IMR-90 (cell line): ENCODE data around the gene MTMR6. TPM values are rescaled to one million over a fixed set of nuclear protein-coding genes. Genes with fewer than 3 reads are reported as not detected.

Experiments
- ATAC-seq: fragments of 200-7000 bp; cut with Tn5 transposase; 2 replicates; pipeline ENCODE4 v1.9.1; 2020; ENCODE audit warnings: low read depth, mild to moderate bottlenecking, moderate library complexity
- BruUV-seq: library from RNA; stranded (reverse); fragments of 400-500 nt; replicated peaks from 2 replicates; lab custom pipeline; 2021; lab: Mats Ljungman, UMichigan
- CTCF ChIA-PET: fragments of 300-600 bp; formaldehyde crosslinking; extraction: SDS; loops from one replicate; lab custom pipeline; 2021; ENCODE audit warnings: antibody characterized with exemption; lab: Yijun Ruan, JAX
- POLR2A ChIA-PET: fragments of 300-600 bp; sonication (Branson Sonifier 250); formaldehyde crosslinking; loops from one replicate; lab custom pipeline; 2022; ENCODE audit warnings: antibody characterized with exemption; ENCODE audit not compliant: unreplicated experiment; lab: Charles Lee
- DNase-seq: peaks from one replicate; pipeline ENCODE4 v3.0.0; 2013
- H2AFZ ChIP-seq: replicated peaks from 2 replicates; pipeline ENCODE3; 2013; ENCODE audit warnings: low read length, mild to moderate bottlenecking; ENCODE audit not compliant: poor library complexity
- H2AK5ac ChIP-seq: 2 replicates; pipeline ENCODE4 v1.6.1; 2013; ENCODE audit warnings: low read depth, low read length, inconsistent platforms
- H2AK9ac ChIP-seq: replicated peaks from 2 replicates; pipeline ENCODE3; 2013; ENCODE audit warnings: mild to moderate bottlenecking, low read depth, low read length, moderate library complexity; ENCODE audit not compliant: poor library complexity
- H2BK120ac ChIP-seq: 2 replicates; pipeline ENCODE4 v1.6.1; 2013; ENCODE audit warnings: low read depth, low read length, inconsistent platforms
- H2BK15ac ChIP-seq: 3 replicates; pipeline ENCODE4 v1.6.1; 2013; ENCODE audit warnings: low read depth, low read length, inconsistent platforms
- H2BK20ac ChIP-seq: 2 replicates; pipeline ENCODE4 v1.6.1; 2013; ENCODE audit warnings: low read depth, mild to moderate bottlenecking, inconsistent platforms, low read length, moderate library complexity
- H2BK5ac ChIP-seq: 2 replicates; pipeline ENCODE4 v1.6.1; 2013; ENCODE audit warnings: mild to moderate bottlenecking, low read depth, low read length, inconsistent platforms; ENCODE audit not compliant: poor library complexity, severe bottlenecking
- H3K14ac ChIP-seq: replicated peaks from 2 replicates; pipeline ENCODE4 v1.6.1; 2013; ENCODE audit warnings: low read depth, low read length, inconsistent platforms
- H3K18ac ChIP-seq: 2 replicates; pipeline ENCODE4 v1.6.1; 2013; ENCODE audit warnings: low read depth, low read length, control low read depth
- H3K23ac ChIP-seq: 2 replicates; pipeline ENCODE4 v1.6.1; 2013; ENCODE audit warnings: low read depth, low read length, inconsistent platforms
- H3K27ac ChIP-seq: 2 replicates; pipeline ENCODE4 v1.5.1; 2013; ENCODE audit warnings: mild to moderate bottlenecking, control low read depth, low read length; ENCODE audit not compliant: insufficient read depth
- H3K27me3 ChIP-seq: 2 replicates; pipeline ENCODE4 v1.6.1; 2013; ENCODE audit warnings: low read length; ENCODE audit not compliant: control insufficient read depth, insufficient read depth
- H3K36me3 ChIP-seq: 2 replicates; pipeline ENCODE4 v1.6.1; 2013; ENCODE audit warnings: low read length, mixed read lengths; ENCODE audit not compliant: control insufficient read depth, insufficient read depth
- H3K4ac ChIP-seq: 2 replicates; pipeline ENCODE4 v1.6.1; 2013; ENCODE audit warnings: low read depth, low read length, inconsistent platforms
- H3K4me1 ChIP-seq: 2 replicates; pipeline ENCODE4 v1.6.1; 2013; ENCODE audit warnings: low read length, mixed read lengths; ENCODE audit not compliant: control insufficient read depth, insufficient read depth
- H3K4me2 ChIP-seq: 2 replicates; pipeline ENCODE4 v1.6.1; 2013; ENCODE audit warnings: low read depth, mild to moderate bottlenecking, control low read depth, low read length, moderate library complexity
- H3K4me3 ChIP-seq: 2 replicates; pipeline ENCODE4 v1.5.1; 2013; ENCODE audit warnings: low read depth, mild to moderate bottlenecking, control low read depth, low read length, moderate library complexity; ENCODE audit not compliant: insufficient read depth
- H3K56ac ChIP-seq: 2 replicates; pipeline ENCODE4 v1.6.1; 2013; ENCODE audit warnings: low read length, inconsistent platforms; ENCODE audit not compliant: insufficient read depth; ENCODE audit errors: extremely low read depth
- H3K79me1 ChIP-seq, 2 experiments: 2 replicates each; pipeline ENCODE4 v1.6.1; 2013; ENCODE audit warnings: low read length in 2 of 2, inconsistent platforms in 1 of 2, low read depth in 1 of 2
- H3K9ac ChIP-seq: 2 replicates; pipeline ENCODE4 v1.6.1; 2013; ENCODE audit warnings: low read depth, low read length, control low read depth
- H3K9me1 ChIP-seq: 2 replicates; pipeline ENCODE4 v1.6.1; 2013; ENCODE audit warnings: low read length, inconsistent platforms; ENCODE audit not compliant: insufficient read depth
- H3K9me3 ChIP-seq: 2 replicates; pipeline ENCODE4 v1.6.1; 2013; ENCODE audit warnings: low read length; ENCODE audit not compliant: control insufficient read depth, insufficient read depth
- H4K20me1 ChIP-seq: 2 replicates; pipeline ENCODE4 v1.6.1; 2013; ENCODE audit warnings: low read length, inconsistent platforms; ENCODE audit not compliant: insufficient read depth
- H4K5ac ChIP-seq: 2 replicates; pipeline ENCODE4 v1.6.1; 2013; ENCODE audit warnings: mild to moderate bottlenecking, low read depth, low read length, control low read depth
- H4K8ac ChIP-seq, 2 experiments: 2 replicates each; pipeline ENCODE4 v1.6.1; 2013; ENCODE audit warnings: low read depth in 2 of 2, low read length in 2 of 2, control low read depth in 1 of 2, inconsistent platforms in 1 of 2
- H4K91ac ChIP-seq: 2 replicates; pipeline ENCODE4 v1.6.1; 2013; ENCODE audit warnings: low read depth, low read length, inconsistent platforms; ENCODE audit not compliant: insufficient read depth
- CEBPB ChIP-seq: IDR thresholded peaks from 2 replicates; pipeline ENCODE4 v1.6.1; 2012; ENCODE audit warnings: low read depth, low read length, improper control_type of control experiment
- FOS ChIP-seq: fragments of 150-350 bp; IDR thresholded peaks from 2 replicates; pipeline ENCODE4 v1.6.1; 2016; ENCODE audit warnings: low read depth, low read length
- MAFK ChIP-seq: IDR thresholded peaks from 2 replicates; pipeline ENCODE4 v1.6.1; 2012; ENCODE audit warnings: low read depth, low read length, improper control_type of control experiment
- MAZ ChIP-seq: IDR thresholded peaks from 2 replicates; pipeline ENCODE4 v1.6.1; 2012; ENCODE audit warnings: low read depth, mild to moderate bottlenecking, low read length, improper control_type of control experiment, moderate library complexity, borderline replicate concordance
- MXI1 ChIP-seq: IDR thresholded peaks from 2 replicates; pipeline ENCODE4 v1.6.1; 2012; ENCODE audit warnings: low read depth, mild to moderate bottlenecking, low read length, moderate library complexity, borderline replicate concordance
- RCOR1 ChIP-seq: IDR thresholded peaks from 2 replicates; pipeline ENCODE4 v1.6.1; 2012; ENCODE audit warnings: mild to moderate bottlenecking, low read length, improper control_type of control experiment; ENCODE audit not compliant: insufficient replicate concordance
- USF2 ChIP-seq: fragments of 150-350 bp; IDR thresholded peaks from 2 replicates; pipeline ENCODE4 v1.6.1; 2017; ENCODE audit warnings: mild to moderate bottlenecking, antibody characterized with exemption, low read length, low read depth
- WGBS, 2 experiments: methylation state at CpG; one replicate each; pipeline versions ENCODE4 v1.1.5 to v1.1.7; 2013; ENCODE audit warnings: missing lambda C conversion rate in 2 of 2; ENCODE audit not compliant: insufficient read length in 1 of 2; ENCODE audit errors: extremely low coverage in 2 of 2; 5-methylcytosine and 5-hydroxymethylcytosine counted together
- dilution Hi-C: fragments of 300-500 bp; cut with HindIII; formaldehyde crosslinking; loops from one replicate; pipeline ENCODE4 v1.14.3; 2018; ENCODE audit warnings: low sequenced_read_pairs; ENCODE audit not compliant: unreplicated experiment
- in situ Hi-C: fragments of 300-500 bp; cut with MboI; formaldehyde crosslinking; loops from 3 replicates; pipeline ENCODE4 v1.14.3; 2019; ENCODE audit warnings: low sequenced_read_pairs, inconsistent platforms, mixed read lengths
- intact Hi-C: fragments of 100-400 bp; cut with micrococcal nuclease; formaldehyde crosslinking; loops from 2 replicates; pipeline ENCODE4 v1.10.0; 2022
- polyA plus RNA-seq, 3 experiments: library from polyadenylated mRNA; depleted of rRNA; stranded (reverse); fragments of >200 nt; gene quantifications; 2 replicates each; pipeline ENCODE4 v1.2.3, GENCODE V29; 2012; ENCODE audit warnings: low replicate concordance in 1 of 3
- total RNA-seq: library from RNA; depleted of rRNA; stranded (reverse); fragments of >200 nt; gene quantifications from 2 replicates; pipeline ENCODE4 v1.2.3, GENCODE V29; 2012

The MTMR6 gene
- total and polyA plus RNA-seq, 2 of the 4 experiments (the other 2 are of a cell fraction), result 9.4 to 21.7 TPM

GRCh38 chr13:25329706-25330105 is 42.4 kb upstream of the MTMR6 start:
- Histone ChIP-seq H3K4me1 (no peaks in the 10 kb centered on the region), H3K4me3 (no peak overlapping the region), H3K9me3 (no peaks in the 10 kb centered on the region), H3K79me1 (peaks cover 9 to 12% of the 10 kb centered on the region in 2 experiments), H2BK120ac (no peak overlapping the region), H4K20me1 (no peaks in the 10 kb centered on the region), H2AK5ac (no peak overlapping the region), H2BK15ac (no peak overlapping the region), H3K9me1 (no peaks in the 10 kb centered on the region; the same call in 1 of the 2 replicates), H3K14ac (no peak overlapping the region), H4K5ac (no peak overlapping the region), H2AFZ (no peak overlapping the region), H3K4ac (no peak overlapping the region), H2BK5ac (no peak overlapping the region), H3K4me2 (no peak overlapping the region), H4K8ac (no peak overlapping the region), H2AK9ac (no peak overlapping the region), H3K27ac (no peak overlapping the region), H3K36me3 (peaks cover 40% of the 10 kb centered on the region), H2BK20ac (no peak overlapping the region), H3K23ac (no peak overlapping the region), H3K27me3 (no peaks in the 10 kb centered on the region), H4K91ac (no peak overlapping the region), H3K18ac (no peak overlapping the region), H3K9ac (no peak overlapping the region), H3K56ac (no peak overlapping the region)
- intact Hi-C loops (no loop called here), dilution Hi-C loops (no loop called here), in situ Hi-C loops (no loop called here)
- ATAC-seq, result no peak
- no TSS peak for BruUV-seq
- no CpG with 5 or more reads among the region's 4 CpGs for WGBS, 2 experiments
- POLR2A ChIA-PET, result no interaction called here
- peak; percentile 26 for DNase-seq
- TF ChIP-seq CEBPB (peak; percentile 43; the same call in 1 of the 2 replicates), RCOR1 (no peak), FOS (no peak), MXI1 (no peak), USF2 (no peak), MAZ (no peak), MAFK (no peak)
- CTCF ChIA-PET, result interaction anchor here (0.8 kb wide), 1 partner anchor 44 kb away, joined by 3 read pairs; no protein-coding TSS in a partner anchor
